Epidermal melanocyte (primary cell): ENCODE measurements around the gene ARG2.

ENCODE experiments used
- DNase-seq: peaks from one replicate; pipeline ENCODE4 v3.0.0; 2011; ENCODE audit warnings: low spot score; ENCODE audit not compliant: insufficient read length

Gene ARG2

DNA sequence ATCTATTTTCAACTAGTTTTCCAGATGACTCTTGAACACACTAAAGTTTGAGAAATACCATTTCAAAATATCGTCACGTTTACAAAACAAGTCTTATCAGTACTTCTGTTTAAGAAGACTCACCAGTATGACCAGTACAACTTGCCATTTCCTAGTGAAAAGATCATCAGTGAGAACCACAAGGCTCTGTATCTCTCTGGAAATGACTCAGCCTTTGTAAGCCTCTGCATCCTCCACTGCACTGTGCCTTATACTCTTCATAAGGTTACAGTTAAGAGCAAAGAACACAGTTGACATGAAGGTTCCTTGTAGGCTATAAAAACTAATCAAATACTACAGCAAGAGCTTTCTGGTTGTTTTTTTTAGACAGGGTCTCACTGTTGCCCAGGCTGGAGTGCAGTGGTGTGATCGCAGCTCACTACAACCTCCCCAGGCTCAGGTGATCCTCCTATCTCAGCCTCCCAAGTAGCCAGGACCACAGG lies 60.4 kb downstream of the ARG2 start:
- DNase-seq: no peak

GRCh38 chr14:67680941-67681340 lies 61.2 kb downstream of the ARG2 start:
- DNase-seq: no peak

- peak; percentile 31 for DNase-seq
Measured at GRCh38 chr14:67683842-67684241, 64.1 kb downstream of the ARG2 start.

DNA sequence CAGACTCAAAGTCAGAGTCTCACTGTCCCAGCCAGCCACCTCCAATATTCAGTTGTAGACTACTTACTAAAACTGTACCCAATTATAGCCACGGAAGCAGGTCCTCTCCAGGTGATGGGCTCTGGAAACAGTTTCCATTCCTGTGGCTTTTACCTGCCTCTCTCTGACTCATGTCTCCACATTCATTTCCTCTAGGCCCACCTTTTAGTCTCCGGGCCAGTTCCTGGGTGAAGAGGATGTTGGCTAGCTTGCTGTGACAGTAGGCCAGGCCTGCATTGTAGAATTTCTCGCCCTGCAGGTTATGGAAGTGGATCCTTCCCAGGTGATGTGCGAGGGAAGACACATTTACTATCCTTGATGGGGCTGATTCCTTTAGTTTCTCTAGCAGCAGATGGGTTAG lies 70.3 kb downstream of the ARG2 start:
- DNase-seq: no peak

- peak; percentile 34 for DNase-seq
Measured at GRCh38 chr14:67694791-67695393, 75.2 kb downstream of the ARG2 start.

- peak; percentile 91 for DNase-seq
Measured at GRCh38 chr14:67695394-67695949, 75.8 kb downstream of the ARG2 start, which contains the start of gene RDH11. Gene RDH11 (minus strand): TSS chr14:67695764. CDS start chr14:67695703, 61 bp downstream.

DNA sequence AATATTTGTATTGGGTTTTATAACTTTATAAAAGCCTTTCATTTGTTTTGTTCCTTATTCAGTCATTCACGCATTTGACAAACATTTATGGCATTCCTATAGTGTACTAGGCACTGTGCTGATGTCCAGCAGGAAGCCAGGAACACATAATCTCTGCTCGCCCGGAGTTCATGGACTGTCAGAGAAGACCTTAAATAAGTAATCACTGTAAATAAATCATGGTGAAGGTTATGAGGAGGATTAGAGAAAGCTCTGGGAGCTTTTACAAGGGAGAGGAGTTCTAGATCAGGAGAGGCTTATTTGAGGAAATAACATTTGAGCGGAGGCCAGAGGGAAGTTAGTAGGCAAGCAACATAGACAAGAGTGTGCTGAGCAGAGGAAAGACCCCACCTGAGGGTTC lies 77.3 kb downstream of the ARG2 start:
- no peak for DNase-seq

- no peak for DNase-seq
Measured at GRCh38 chr14:67698179-67698578, 78.5 kb downstream of the ARG2 start.
